MM.1S (cell line): ENCODE measurements around the gene PRR33.
A peak's percentile ranks its signal among the peaks of the same experiment; 100 is the strongest.

Source experiments
- DNase-seq: peaks from one replicate; pipeline ENCODE4 v3.0.0-alpha.2; 2015
- H2AFZ ChIP-seq: fragments of 300-600 bp; sonication (generic); 2 replicates; pipeline ENCODE4 v1.6.0; 2016; ENCODE audit warnings: antibody characterized with exemption, low read length
- H3F3A ChIP-seq: fragments of 300-600 bp; sonication (generic); 2 replicates; pipeline ENCODE4 v1.6.1; 2016; ENCODE audit warnings: mild to moderate bottlenecking, antibody characterized with exemption, low read length, moderate library complexity, mixed read lengths; ENCODE audit not compliant: insufficient read depth
- H3K27ac ChIP-seq: fragments of 300-600 bp; sonication (generic); 2 replicates; pipeline ENCODE4 v1.5.1; 2016; ENCODE audit warnings: mild to moderate bottlenecking, low read length
- H3K27me3 ChIP-seq: fragments of 300-600 bp; sonication (generic); replicated peaks from 2 replicates; pipeline ENCODE4 v1.6.0; 2016; ENCODE audit warnings: low read length; ENCODE audit not compliant: insufficient read depth
- H3K36me3 ChIP-seq: fragments of 300-600 bp; sonication (generic); replicated peaks from 2 replicates; pipeline ENCODE4 v1.6.1; 2016; ENCODE audit warnings: mild to moderate bottlenecking, low read length, mixed read lengths; ENCODE audit not compliant: insufficient read depth
- H3K4me1 ChIP-seq: fragments of 300-600 bp; sonication (generic); 2 replicates; pipeline ENCODE4 v1.6.1; 2016; ENCODE audit warnings: low read length, mixed read lengths
- H3K4me2 ChIP-seq: fragments of 300-600 bp; sonication (generic); 2 replicates; pipeline ENCODE4 v1.6.0; 2016; ENCODE audit warnings: low read depth, low read length
- H3K4me3 ChIP-seq: fragments of 300-600 bp; sonication (generic); 2 replicates; pipeline ENCODE4 v1.5.1; 2016; ENCODE audit warnings: low read length, mixed read lengths
- H3K79me2 ChIP-seq: fragments of 300-600 bp; sonication (generic); 2 replicates; pipeline ENCODE4 v1.6.1; 2016; ENCODE audit warnings: mixed run types, low read length, mixed read lengths
- H3K9ac ChIP-seq: fragments of 300-600 bp; sonication (generic); 2 replicates; pipeline ENCODE4 v1.6.1; 2016; ENCODE audit warnings: low read length, mixed read lengths
- H3K9me2 ChIP-seq: fragments of 300-600 bp; sonication (generic); replicated peaks from 2 replicates; pipeline ENCODE4 v1.6.1; 2016; ENCODE audit warnings: mild to moderate bottlenecking, low read length, mixed read lengths; ENCODE audit not compliant: insufficient read depth
- H3K9me3 ChIP-seq: fragments of 300-600 bp; sonication (generic); replicated peaks from 2 replicates; pipeline ENCODE4 v1.6.1; 2016; ENCODE audit warnings: mild to moderate bottlenecking, low read length, mixed read lengths; ENCODE audit not compliant: insufficient read depth
- H4K20me1 ChIP-seq: fragments of 300-600 bp; sonication (generic); 2 replicates; pipeline ENCODE4 v1.6.1; 2016; ENCODE audit warnings: mild to moderate bottlenecking, low read length, moderate library complexity, mixed read lengths; ENCODE audit not compliant: insufficient read depth
- CTCF ChIP-seq: fragments of 300-600 bp; sonication (generic); IDR thresholded peaks from 2 replicates; pipeline ENCODE4 v1.5.1; 2016; ENCODE audit warnings: antibody characterized with exemption, low read length, mixed read lengths
- EZH2 ChIP-seq: fragments of 300-600 bp; sonication (generic); optimal IDR thresholded peaks from 2 replicates; pipeline ENCODE3; 2017; ENCODE audit warnings: low read depth, mild to moderate bottlenecking, antibody characterized with exemption, low read length, mixed read lengths
- EZH2phosphoT487 ChIP-seq: fragments of 300-600 bp; sonication (generic); IDR thresholded peaks from 2 replicates; pipeline ENCODE4 v1.6.1; 2018; ENCODE audit warnings: antibody characterized with exemption, low read length

The PRR33 gene

GRCh38 chr11:1852271-1852876 lies 39.3 kb downstream of the PRR33 start:
- no peaks in the 10 kb centered on the region for H3K9me3 ChIP-seq
- peaks cover 14% of the 10 kb centered on the region for H3F3A ChIP-seq
- no peak for TF ChIP-seq EZH2
- TF ChIP-seq EZH2phosphoT487, result no peak
- no peak for TF ChIP-seq CTCF
- peak; percentile 12 for DNase-seq
- H3K36me3 ChIP-seq, result no peaks in the 10 kb centered on the region
- H3K27me3 ChIP-seq, result no peaks in the 10 kb centered on the region; the same call in 1 of the 2 replicates
- peak overlapping the region; percentile 74 for H3K4me3 ChIP-seq
- peak overlapping the region; percentile 90; the same call in 1 of the 2 replicates for H2AFZ ChIP-seq
- peak overlapping the region; percentile 86 for H3K9ac ChIP-seq
- H3K4me2 ChIP-seq, result peak overlapping the region; percentile 88
- no peaks in the 10 kb centered on the region; the same call in 1 of the 2 replicates for H4K20me1 ChIP-seq
- peak overlapping the region; percentile 100 for H3K27ac ChIP-seq
- H3K9me2 ChIP-seq, result no peaks in the 10 kb centered on the region
- H3K79me2 ChIP-seq, result peaks cover 45% of the 10 kb centered on the region
- H3K4me1 ChIP-seq, result peaks cover 46% of the 10 kb centered on the region

GRCh38 chr11:1851468-1852180 lies 40.1 kb downstream of the PRR33 start:
- Histone ChIP-seq H3K36me3 (no peaks in the 10 kb centered on the region), H3K4me3 (no peak overlapping the region), H3K9ac (peak overlapping the region; percentile 86), H3K9me3 (no peaks in the 10 kb centered on the region), H4K20me1 (no peaks in the 10 kb centered on the region; the same call in 1 of the 2 replicates), H3F3A (peaks cover 14% of the 10 kb centered on the region), H3K9me2 (no peaks in the 10 kb centered on the region), H3K4me2 (peak overlapping the region; percentile 88; the same call in 1 of the 2 replicates), H3K27ac (peak overlapping the region; percentile 100), H3K79me2 (peaks cover 38% of the 10 kb centered on the region), H3K27me3 (peaks cover 1% of the 10 kb centered on the region; the same call in 1 of the 2 replicates), H3K4me1 (peaks cover 46% of the 10 kb centered on the region), H2AFZ (no peak overlapping the region; the same call in 1 of the 2 replicates)
- no peak for DNase-seq
- TF ChIP-seq CTCF (no peak), EZH2 (no peak), EZH2phosphoT487 (no peak)

GRCh38 chr11:1848640-1849430 lies 42.9 kb downstream of the PRR33 start:
- H2AFZ ChIP-seq, result no peak overlapping the region
- no peak for TF ChIP-seq CTCF
- TF ChIP-seq EZH2phosphoT487, result no peak
- TF ChIP-seq EZH2, result no peak
- H3K4me1 ChIP-seq, result peaks cover 34% of the 10 kb centered on the region
- H3F3A ChIP-seq, result peaks cover 14% of the 10 kb centered on the region
- no peaks in the 10 kb centered on the region for H4K20me1 ChIP-seq
- H3K27ac ChIP-seq, result no peak overlapping the region
- H3K9me2 ChIP-seq, result no peaks in the 10 kb centered on the region
- peaks cover 29% of the 10 kb centered on the region for H3K27me3 ChIP-seq
- H3K36me3 ChIP-seq, result no peaks in the 10 kb centered on the region
- H3K4me2 ChIP-seq, result no peak overlapping the region
- H3K9me3 ChIP-seq, result no peaks in the 10 kb centered on the region
- no peak for DNase-seq
- H3K9ac ChIP-seq, result no peak overlapping the region
- peaks cover 10% of the 10 kb centered on the region for H3K79me2 ChIP-seq
- no peak overlapping the region for H3K4me3 ChIP-seq
